HG03457 (cell line): ENCODE measurements around the gene FARP1.
"Not testable (repeated sequence)": the region's sequence is repeated elsewhere in the genome, so short reads cannot be mapped to it uniquely, and the experiment has no call there.

Experiments
- ATAC-seq: cut with Tn5 transposase; IDR thresholded peaks from one replicate; pipeline ENCODE4 v1.9.1; 2021; ENCODE audit warnings: moderate number of reproducible peaks; ENCODE audit not compliant: unreplicated experiment

Gene FARP1

DNA sequence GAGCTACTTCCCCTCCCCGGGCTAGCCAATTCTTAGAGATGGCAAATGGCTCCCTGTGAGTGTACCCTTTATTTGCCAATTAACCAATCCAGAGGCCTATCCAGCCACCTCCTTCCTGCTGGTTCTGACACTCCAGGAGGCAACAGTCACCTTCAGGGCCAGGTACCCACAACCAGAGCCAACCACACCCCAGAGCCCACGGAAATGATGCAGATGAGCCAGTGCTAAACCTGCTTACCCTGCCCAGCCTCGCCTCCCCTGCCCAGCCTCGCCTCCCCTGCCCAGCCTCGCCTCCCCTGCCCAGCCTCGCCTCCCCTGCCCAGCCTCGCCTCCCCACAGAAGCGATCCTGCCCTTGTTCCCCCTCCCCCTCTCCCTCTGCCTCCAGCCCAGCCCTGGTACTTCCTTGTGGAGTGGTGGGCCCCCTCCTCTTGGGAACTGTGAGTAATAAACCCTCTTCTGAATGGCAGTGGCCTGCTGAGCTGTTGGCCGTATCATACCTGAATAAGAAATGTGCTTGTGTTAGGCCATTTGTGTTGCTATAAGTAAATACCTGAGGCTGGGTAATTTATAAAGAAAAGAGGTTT, 207.9 kb downstream of the FARP1 start:
- no peak for ATAC-seq

DNA sequence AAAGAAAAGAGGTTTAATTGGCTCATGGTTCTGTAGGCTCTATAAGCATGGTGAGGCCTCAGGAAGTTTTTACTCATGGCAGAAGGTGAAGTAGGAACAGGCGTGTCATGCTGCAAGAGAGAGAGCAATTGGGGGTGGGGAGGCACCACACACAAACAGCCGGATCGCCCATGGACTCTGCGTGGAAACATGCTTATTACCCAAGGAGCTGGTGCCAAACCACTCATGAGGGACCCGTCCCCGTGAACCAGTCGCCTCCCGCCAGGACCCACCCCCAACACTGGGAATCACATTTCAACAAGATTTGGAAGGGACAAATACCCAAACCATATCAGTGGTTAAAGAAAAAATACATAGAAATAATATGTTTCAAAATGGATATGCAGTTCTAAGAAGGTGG, 208.7 kb downstream of the FARP1 start:
- ATAC-seq = no peak

GRCh38 chr13:98352226-98352625, 209.3 kb downstream of the FARP1 start:
- no peak for ATAC-seq

- ATAC-seq = no peak
These were observed 210.9 kb downstream of the FARP1 start for GRCh38 chr13:98353750-98354149.

- no peak for ATAC-seq
These were observed 216.0 kb downstream of the FARP1 start for GRCh38 chr13:98358937-98359336.

GRCh38 chr13:98360545-98360944, 217.7 kb downstream of the FARP1 start:
- no peak for ATAC-seq

DNA sequence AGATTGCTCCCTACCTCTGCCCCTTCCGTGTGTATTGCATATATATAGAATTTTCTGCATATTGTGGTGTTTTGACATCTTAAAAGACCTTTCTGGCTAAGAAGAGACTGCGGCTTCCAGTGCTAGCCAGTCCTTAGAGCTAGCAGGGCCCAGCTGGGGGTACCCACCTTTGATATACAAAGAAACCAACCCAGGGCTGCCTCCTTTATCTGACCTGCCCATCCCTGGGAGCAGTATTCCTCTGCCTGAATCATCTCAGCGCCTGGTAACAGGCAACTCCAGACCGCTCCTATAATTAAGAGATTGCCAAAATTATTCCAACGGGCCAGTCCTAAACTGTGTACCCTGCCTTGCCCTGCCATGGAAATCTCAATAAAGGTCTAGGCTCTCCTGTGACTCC, 220.4 kb downstream of the FARP1 start:
- ATAC-seq = no peak

DNA sequence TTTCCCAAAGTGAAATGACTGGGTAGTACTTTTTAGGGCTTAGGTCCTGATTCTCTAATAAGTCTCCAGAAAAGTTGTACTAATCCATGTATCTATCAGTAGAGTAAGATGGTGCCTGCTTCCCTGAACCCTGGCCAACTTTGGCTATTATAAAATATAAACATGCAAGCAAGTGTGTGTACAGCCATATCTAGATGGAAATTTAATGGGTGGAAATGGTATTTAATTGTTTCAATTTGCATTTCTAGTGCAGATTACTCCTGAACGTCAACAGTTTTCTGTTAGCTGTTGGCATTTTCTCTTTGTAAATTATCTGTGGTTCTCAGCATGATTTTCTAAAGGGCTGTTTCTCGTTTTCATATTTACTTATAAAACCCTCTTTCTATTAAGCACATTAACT, 221.3 kb downstream of the FARP1 start:
- ATAC-seq = no peak

DNA sequence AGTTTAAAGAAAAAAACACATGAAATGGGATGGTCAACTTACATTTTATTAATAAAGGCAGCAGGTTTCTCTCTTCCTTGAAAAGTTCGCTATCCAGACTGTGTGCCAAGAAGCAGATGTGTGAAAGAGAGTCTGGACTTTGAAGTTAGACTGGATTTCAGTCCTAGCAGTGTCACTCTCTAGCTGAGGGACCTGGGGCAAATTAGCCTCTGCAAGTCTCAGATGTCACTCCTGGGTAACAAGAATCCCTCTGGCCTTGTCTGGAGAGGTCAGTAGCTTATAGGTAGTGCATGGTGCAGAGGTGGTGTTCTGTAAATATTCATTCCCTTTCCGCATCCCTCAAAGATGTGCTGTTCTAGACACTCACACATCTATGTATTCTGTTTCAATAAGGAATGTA, 221.8 kb downstream of the FARP1 start:
- no peak for ATAC-seq

GRCh38 chr13:98365302-98365701, 222.4 kb downstream of the FARP1 start:
- no peak for ATAC-seq

GRCh38 chr13:98366010-98366409, 223.1 kb downstream of the FARP1 start:
- ATAC-seq = no peak

DNA sequence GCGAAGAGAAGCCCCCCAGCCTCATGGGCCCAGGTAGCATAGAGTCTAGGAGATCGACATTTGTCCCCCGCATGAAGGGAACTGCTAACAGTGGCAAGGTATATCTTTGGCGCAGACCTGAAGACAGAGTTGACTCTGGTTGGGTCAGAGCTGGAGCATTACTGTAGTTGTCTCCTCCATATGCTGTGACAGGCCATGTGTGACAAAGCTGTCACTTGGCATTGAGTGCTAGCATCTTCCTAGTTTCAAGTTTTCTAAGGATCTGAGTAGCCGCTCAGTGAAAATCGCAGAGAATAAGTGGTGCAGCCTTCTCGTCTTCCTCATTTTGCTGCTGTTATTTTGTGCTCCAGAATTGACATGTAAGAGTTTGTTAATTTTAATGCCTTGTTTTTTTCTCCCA, 223.5 kb downstream of the FARP1 start:
- ATAC-seq = no peak

- ATAC-seq = no peak
These were observed 224.1 kb downstream of the FARP1 start for GRCh38 chr13:98366959-98367358.

GRCh38 chr13:98368019-98368418, 225.1 kb downstream of the FARP1 start:
- ATAC-seq = no peak

DNA sequence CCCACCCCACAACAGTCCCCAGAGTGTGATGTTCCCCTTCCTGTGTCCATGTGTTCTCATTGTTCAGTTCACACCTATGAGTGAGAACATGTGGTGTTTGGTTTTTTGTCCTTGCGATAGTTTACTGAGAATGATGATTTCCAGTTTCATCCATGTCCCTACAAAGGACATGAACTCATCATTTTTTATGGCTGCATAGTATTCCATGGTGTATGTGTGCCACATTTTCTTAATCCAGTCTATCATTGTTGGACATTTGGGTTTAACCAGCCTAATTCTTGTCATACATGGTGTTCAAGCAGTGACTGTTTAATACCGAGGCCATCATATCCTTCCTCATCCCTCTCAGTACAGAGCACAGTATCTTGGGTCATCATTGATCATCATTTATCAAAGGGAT, 226.6 kb downstream of the FARP1 start:
- ATAC-seq = not testable (repeated sequence)

- ATAC-seq = no peak
These were observed 227.4 kb downstream of the FARP1 start for GRCh38 chr13:98370261-98370660.

DNA sequence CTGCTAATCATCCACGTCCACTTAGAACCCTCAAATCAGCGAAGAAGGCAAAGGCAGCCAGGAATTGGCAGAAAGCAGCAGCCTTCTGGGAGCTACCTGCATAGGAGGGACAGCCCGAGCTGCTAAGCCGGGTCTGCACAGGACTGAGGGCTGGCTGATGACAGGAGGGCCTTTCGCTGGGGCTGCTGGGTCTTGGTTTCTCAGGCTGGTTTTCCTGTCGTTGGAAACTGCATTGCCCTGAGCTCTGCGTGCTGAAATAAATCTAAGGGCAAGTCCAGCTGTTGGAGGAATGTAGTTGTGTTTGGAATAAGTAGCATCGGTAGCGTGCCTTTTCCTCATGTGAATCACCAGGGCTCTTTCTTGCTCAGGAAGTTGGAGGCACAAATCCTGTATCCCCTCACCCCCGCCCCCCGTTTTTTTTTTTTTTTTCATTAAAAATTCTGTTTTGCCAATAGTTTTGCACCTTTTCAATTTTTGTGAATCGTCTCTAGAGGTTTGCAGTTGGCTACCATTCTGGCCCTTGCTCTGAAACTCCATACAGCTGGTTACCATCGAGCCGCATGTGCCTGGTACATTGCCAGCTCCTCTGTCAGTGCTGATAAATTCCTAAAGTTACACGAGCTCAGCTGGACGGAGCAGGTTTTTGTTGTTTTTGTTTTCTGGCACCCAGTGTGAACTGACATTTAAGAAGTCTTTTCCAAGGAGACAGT, 228.1 kb downstream of the FARP1 start:
- ATAC-seq = no peak

DNA sequence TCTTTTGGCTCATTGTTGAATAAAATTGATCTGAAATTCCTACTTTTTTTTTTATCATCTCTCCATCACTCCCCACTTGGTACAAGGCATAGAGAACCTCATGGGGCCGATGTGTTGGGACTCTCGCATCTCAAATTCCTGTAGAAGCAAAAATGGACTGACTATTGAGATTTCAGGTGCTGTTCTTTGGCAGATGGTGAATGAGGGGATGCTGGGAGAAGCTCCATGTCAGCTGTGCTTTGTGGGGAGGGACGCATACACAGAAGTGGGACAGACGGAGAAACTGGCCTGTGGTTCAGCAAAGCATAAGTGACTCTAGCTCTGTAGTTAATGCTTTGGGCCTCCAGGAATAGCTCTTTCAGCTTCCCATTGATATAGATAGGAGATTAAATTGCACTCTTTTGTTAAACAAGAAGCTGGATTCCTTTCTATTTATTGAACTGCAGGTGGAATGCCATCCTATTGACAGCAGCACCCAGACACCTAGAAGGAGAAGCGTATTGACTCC, 228.7 kb downstream of the FARP1 start:
- ATAC-seq = no peak

GRCh38 chr13:98372876-98373275, 230.0 kb downstream of the FARP1 start:
- no peak for ATAC-seq

GRCh38 chr13:98374750-98375149, 231.9 kb downstream of the FARP1 start:
- no peak for ATAC-seq

GRCh38 chr13:98377635-98378378, 234.9 kb downstream of the FARP1 start:
- ATAC-seq = no peak

DNA sequence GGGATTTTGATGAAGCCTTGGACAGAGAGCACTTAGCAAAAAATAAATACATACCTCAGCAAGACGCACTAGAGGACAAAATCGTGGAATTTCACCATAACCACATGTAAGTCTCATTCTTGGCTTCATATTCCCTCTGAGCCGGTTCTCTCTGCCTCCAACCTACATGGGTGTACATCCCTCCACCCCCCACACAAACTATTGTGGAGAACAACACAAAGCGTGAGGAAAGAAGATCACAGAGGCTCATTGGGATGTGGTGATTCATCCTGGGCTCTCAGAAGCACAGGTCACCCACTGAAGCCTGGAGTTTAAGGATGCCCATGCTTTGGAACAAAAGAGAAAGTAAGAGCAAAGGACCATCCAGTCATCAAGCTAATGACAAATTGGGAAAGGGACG, 241.8 kb downstream of the FARP1 start:
- no peak for ATAC-seq
